GM23338 (cell line): ENCODE data around the gene NNMT. TPM values are rescaled to one million over a fixed set of nuclear protein-coding genes. Genes with fewer than 3 reads are reported as not detected.
A peak's percentile ranks its signal among the peaks of the same experiment; 100 is the strongest.

ENCODE experiments used
- ATAC-seq: fragments of 200-7000 bp; cut with Tn5 transposase; 3 replicates; pipeline ENCODE4 v1.9.1; 2020
- DNase-seq: peaks from one replicate; pipeline ENCODE4 v3.0.0-alpha.2; 2015; ENCODE audit warnings: low spot score
- H2AFZ ChIP-seq: fragments of 200-600 bp; sonication (generic); 2 replicates; pipeline ENCODE4 v1.8.0; 2016; ENCODE audit warnings: antibody characterized with exemption, mild to moderate bottlenecking, moderate library complexity
- H3F3A ChIP-seq: fragments of 200-600 bp; sonication (generic); replicated peaks from 2 replicates; pipeline ENCODE4 v1.8.0; 2017; ENCODE audit warnings: antibody characterized with exemption, mixed run types, low read depth
- H3K27ac ChIP-seq: fragments of 200-600 bp; sonication (generic); 2 replicates; pipeline ENCODE4 v1.6.1; 2016; ENCODE audit warnings: low read depth
- H3K27me3 ChIP-seq: fragments of 200-600 bp; sonication (generic); 2 replicates; pipeline ENCODE4 v1.8.0; 2016; ENCODE audit warnings: mild to moderate bottlenecking, mixed run types, moderate library complexity; ENCODE audit not compliant: insufficient read depth
- H3K36me3 ChIP-seq: fragments of 200-600 bp; sonication (generic); 2 replicates; pipeline ENCODE4 v1.8.0; 2016; ENCODE audit warnings: mild to moderate bottlenecking; ENCODE audit not compliant: insufficient read depth
- H3K4me1 ChIP-seq: fragments of 200-600 bp; sonication (generic); 2 replicates; pipeline ENCODE4 v1.8.0; 2016; ENCODE audit warnings: mild to moderate bottlenecking, moderate library complexity; ENCODE audit not compliant: insufficient read depth
- H3K4me2 ChIP-seq: fragments of 200-600 bp; sonication (generic); 2 replicates; pipeline ENCODE4 v1.7.1; 2017; ENCODE audit warnings: mixed run types
- H3K4me3 ChIP-seq: fragments of 200-600 bp; sonication (generic); 2 replicates; pipeline ENCODE4 v1.6.1; 2016; ENCODE audit warnings: mixed run types
- H3K79me2 ChIP-seq: fragments of 200-600 bp; sonication (generic); replicated peaks from 2 replicates; pipeline ENCODE4 v1.8.0; 2017; ENCODE audit warnings: mild to moderate bottlenecking; ENCODE audit not compliant: insufficient read depth
- H3K9me2 ChIP-seq: fragments of 200-600 bp; sonication (generic); 2 replicates; pipeline ENCODE4 v1.8.0; 2017; ENCODE audit not compliant: insufficient read depth
- H4K20me1 ChIP-seq: fragments of 200-600 bp; sonication (generic); replicated peaks from 2 replicates; pipeline ENCODE4 v1.8.0; 2017; ENCODE audit warnings: mild to moderate bottlenecking; ENCODE audit not compliant: insufficient read depth
- H3K27ac Mint-ChIP-seq: 2 replicates; pipeline ENCODE4 v1.8.0; 2020; ENCODE audit warnings: inconsistent platforms, mild to moderate bottlenecking, moderate library complexity, mixed read lengths
- H3K27me3 Mint-ChIP-seq: 3 replicates; pipeline ENCODE4 v1.8.0; 2022; ENCODE audit warnings: low read depth, mild to moderate bottlenecking, moderate library complexity, mixed read lengths, inconsistent platforms; ENCODE audit not compliant: insufficient read depth, poor library complexity
- H3K36me3 Mint-ChIP-seq: 3 replicates; pipeline ENCODE4 v1.8.0; 2021; ENCODE audit warnings: low read depth, mild to moderate bottlenecking, inconsistent platforms, moderate library complexity, mixed read lengths
- H3K4me1 Mint-ChIP-seq: 3 replicates; pipeline ENCODE4 v1.8.0; 2020; ENCODE audit warnings: mild to moderate bottlenecking, inconsistent platforms, mixed read lengths
- H3K4me3 Mint-ChIP-seq: 3 replicates; pipeline ENCODE4 v1.8.0; 2021; ENCODE audit warnings: moderate library complexity, mild to moderate bottlenecking, inconsistent platforms, mixed read lengths
- H3K9me3 Mint-ChIP-seq: 3 replicates; pipeline ENCODE4 v1.8.0; 2020; ENCODE audit warnings: moderate library complexity, mild to moderate bottlenecking, inconsistent platforms, mixed read lengths
- CTCF ChIP-seq, 2 experiments: fragments of 200-600 bp in 1 of 2; sonication (generic) in 1 of 2; conservative IDR thresholded peaks; 2 replicates each; pipeline versions ENCODE4 v1.5.1 to v1.6.1; 2016 to 2017; ENCODE audit warnings: antibody characterized with exemption in 2 of 2, low read depth in 2 of 2, mild to moderate bottlenecking in 2 of 2, moderate library complexity in 1 of 2
- NANOG ChIP-seq: IDR thresholded peaks from 2 replicates; pipeline ENCODE4 v1.6.1; 2016; ENCODE audit warnings: antibody characterized with exemption, borderline replicate concordance
- POLR2AphosphoS5 ChIP-seq: IDR thresholded peaks from 2 replicates; pipeline ENCODE4 v1.6.1; 2016; ENCODE audit warnings: antibody characterized with exemption, low read depth
- polyA plus RNA-seq: library from polyadenylated mRNA; unstranded; fragments of >200 nt; fragmentation: Nextera tagmentation; extraction: Ambion mirVana; gene quantifications from 2 replicates; pipeline ENCODE4 v1.2.1, GENCODE V29; 2016
- total RNA-seq: library from RNA; depleted of rRNA; stranded (reverse); fragments of >200 nt; shearing (Covaris generic); gene quantifications from 2 replicates; pipeline ENCODE4 v1.2.3, GENCODE V29; 2014
- TF ChIP-seq, protein P1 (sequence below): fragments of 250-450 bp; sonication (Bioruptor Pico); IDR thresholded peaks from 2 replicates; pipeline ENCODE4 v1.5.0; 2020; ENCODE audit warnings: mild to moderate bottlenecking, moderate library complexity

NNMT gene
- total and polyA plus RNA-seq, 2 experiments from 2014 or later, result 0.40 TPM; not detected in 1

DNA sequence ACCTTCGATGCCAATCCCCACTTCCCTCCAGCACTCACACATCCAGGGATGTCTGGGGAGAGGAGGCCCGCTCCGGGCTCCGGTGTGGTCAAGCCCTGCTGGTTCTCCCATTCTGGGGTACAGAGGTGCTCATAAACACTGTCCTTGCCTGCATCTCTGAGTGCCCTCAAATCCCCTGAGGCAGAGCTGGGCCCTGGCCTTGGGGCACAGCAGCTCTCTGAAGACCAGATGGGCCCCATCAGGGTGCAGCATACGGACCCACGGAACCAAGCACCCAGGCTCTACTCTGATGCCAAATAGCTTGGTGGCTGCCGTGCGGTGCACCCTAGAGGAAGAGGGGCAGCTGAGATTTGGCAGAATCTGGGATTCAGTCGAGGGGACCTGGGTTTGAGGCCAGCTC is 35.7 kb upstream of the NNMT start (continued):
- TF ChIP-seq, protein P1, sequence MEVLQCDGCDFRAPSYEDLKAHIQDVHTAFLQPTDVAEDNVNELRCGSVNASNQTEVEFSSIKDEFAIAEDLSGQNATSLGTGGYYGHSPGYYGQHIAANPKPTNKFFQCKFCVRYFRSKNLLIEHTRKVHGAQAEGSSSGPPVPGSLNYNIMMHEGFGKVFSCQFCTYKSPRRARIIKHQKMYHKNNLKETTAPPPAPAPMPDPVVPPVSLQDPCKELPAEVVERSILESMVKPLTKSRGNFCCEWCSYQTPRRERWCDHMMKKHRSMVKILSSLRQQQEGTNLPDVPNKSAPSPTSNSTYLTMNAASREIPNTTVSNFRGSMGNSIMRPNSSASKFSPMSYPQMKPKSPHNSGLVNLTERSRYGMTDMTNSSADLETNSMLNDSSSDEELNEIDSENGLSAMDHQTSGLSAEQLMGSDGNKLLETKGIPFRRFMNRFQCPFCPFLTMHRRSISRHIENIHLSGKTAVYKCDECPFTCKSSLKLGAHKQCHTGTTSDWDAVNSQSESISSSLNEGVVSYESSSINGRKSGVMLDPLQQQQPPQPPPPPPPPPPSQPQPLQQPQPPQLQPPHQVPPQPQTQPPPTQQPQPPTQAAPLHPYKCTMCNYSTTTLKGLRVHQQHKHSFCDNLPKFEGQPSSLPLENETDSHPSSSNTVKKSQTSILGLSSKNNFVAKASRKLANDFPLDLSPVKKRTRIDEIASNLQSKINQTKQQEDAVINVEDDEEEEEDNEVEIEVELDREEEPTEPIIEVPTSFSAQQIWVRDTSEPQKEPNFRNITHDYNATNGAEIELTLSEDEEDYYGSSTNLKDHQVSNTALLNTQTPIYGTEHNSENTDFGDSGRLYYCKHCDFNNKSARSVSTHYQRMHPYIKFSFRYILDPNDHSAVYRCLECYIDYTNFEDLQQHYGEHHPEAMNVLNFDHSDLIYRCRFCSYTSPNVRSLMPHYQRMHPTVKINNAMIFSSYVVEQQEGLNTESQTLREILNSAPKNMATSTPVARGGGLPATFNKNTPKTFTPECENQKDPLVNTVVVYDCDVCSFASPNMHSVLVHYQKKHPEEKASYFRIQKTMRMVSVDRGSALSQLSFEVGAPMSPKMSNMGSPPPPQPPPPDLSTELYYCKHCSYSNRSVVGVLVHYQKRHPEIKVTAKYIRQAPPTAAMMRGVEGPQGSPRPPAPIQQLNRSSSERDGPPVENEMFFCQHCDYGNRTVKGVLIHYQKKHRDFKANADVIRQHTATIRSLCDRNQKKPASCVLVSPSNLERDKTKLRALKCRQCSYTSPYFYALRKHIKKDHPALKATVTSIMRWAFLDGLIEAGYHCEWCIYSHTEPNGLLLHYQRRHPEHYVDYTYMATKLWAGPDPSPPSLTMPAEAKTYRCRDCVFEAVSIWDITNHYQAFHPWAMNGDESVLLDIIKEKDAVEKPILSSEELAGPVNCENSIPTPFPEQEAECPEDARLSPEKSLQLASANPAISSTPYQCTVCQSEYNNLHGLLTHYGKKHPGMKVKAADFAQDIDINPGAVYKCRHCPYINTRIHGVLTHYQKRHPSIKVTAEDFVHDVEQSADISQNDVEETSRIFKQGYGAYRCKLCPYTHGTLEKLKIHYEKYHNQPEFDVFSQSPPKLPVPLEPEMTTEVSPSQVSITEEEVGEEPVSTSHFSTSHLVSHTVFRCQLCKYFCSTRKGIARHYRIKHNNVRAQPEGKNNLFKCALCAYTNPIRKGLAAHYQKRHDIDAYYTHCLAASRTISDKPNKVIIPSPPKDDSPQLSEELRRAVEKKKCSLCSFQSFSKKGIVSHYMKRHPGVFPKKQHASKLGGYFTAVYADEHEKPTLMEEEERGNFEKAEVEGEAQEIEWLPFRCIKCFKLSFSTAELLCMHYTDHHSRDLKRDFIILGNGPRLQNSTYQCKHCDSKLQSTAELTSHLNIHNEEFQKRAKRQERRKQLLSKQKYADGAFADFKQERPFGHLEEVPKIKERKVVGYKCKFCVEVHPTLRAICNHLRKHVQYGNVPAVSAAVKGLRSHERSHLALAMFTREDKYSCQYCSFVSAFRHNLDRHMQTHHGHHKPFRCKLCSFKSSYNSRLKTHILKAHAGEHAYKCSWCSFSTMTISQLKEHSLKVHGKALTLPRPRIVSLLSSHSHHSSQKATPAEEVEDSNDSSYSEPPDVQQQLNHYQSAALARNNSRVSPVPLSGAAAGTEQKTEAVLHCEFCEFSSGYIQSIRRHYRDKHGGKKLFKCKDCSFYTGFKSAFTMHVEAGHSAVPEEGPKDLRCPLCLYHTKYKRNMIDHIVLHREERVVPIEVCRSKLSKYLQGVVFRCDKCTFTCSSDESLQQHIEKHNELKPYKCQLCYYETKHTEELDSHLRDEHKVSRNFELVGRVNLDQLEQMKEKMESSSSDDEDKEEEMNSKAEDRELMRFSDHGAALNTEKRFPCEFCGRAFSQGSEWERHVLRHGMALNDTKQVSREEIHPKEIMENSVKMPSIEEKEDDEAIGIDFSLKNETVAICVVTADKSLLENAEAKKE (CRISPR knock-in tag), result no peak

DNA sequence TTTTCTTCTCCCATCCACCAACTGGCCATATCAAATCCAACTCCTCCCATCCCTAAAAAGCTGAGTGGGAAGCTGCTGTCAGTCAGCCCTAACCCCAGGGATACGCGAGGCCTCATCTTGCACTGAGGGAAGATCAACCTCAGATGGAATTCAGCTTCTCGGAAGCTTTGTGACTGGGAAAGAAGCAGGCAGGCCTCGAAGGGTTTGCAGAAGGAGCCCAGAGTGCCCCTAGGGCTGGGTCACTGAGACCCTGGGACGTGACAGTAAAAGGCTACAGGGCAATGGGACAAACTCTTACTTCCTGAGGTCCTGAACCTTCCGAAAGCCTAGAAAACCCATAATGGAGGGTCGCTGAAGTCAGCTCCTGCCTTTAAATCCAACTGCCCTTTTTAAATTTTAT is 34.4 kb upstream of the NNMT start:
- H3K9me2 ChIP-seq, result no peaks in the 10 kb centered on the region
- peaks cover 11% of the 10 kb centered on the region for H3K4me1 ChIP-seq
- H3K27me3 ChIP-seq, result no peaks in the 10 kb centered on the region
- 0 out of 2 replicates have a peak overlapping the region, but pooled peaks have one; percentile 32 for H2AFZ ChIP-seq
- H3K4me3 Mint-ChIP-seq, result no peak overlapping the region
- no peak overlapping the region for H3K4me2 ChIP-seq
- ATAC-seq (no peak), DNase-seq (no peak)
- no peaks in the 10 kb centered on the region for H4K20me1 ChIP-seq
- no peak overlapping the region for H3K27ac Mint-ChIP-seq
- peaks cover 5% of the 10 kb centered on the region for H3K27me3 Mint-ChIP-seq
- no peaks in the 10 kb centered on the region for H3K9me3 Mint-ChIP-seq
- H3K79me2 ChIP-seq, result no peaks in the 10 kb centered on the region
- no peaks in the 10 kb centered on the region for H3K36me3 ChIP-seq
- H3K36me3 Mint-ChIP-seq, result no peaks in the 10 kb centered on the region
- peaks cover 16% of the 10 kb centered on the region for H3K4me1 Mint-ChIP-seq
- no peak overlapping the region for H3K4me3 ChIP-seq
- H3F3A ChIP-seq, result no peaks in the 10 kb centered on the region
- no peak overlapping the region for H3K27ac ChIP-seq
- TF ChIP-seq POLR2AphosphoS5, result no peak

- Mint-ChIP-seq H3K27ac (no peak overlapping the region), H3K36me3 (no peaks in the 10 kb centered on the region), H3K4me3 (no peak overlapping the region), H3K27me3 (peaks cover 5% of the 10 kb centered on the region), H3K9me3 (no peaks in the 10 kb centered on the region), H3K4me1 (peaks cover 8% of the 10 kb centered on the region; the same call in 2 of the 3 replicates)
- H3K4me3 ChIP-seq, result no peak overlapping the region
- peak; percentile 72 for DNase-seq
- no peaks in the 10 kb centered on the region for H3K36me3 ChIP-seq
- peaks cover 5% of the 10 kb centered on the region for H3K4me1 ChIP-seq
- no peaks in the 10 kb centered on the region for H4K20me1 ChIP-seq
- H3K27ac ChIP-seq, result no peak overlapping the region
- TF ChIP-seq CTCF (conservative IDR thresholded peaks at IDR 0.05; ENCODE audit: low read depth in 2 of 2), result peak; percentile 63 to 84
- no peak for TF ChIP-seq NANOG
- no peaks in the 10 kb centered on the region for H3K27me3 ChIP-seq
- H3K9me2 ChIP-seq, result no peaks in the 10 kb centered on the region
- no peaks in the 10 kb centered on the region for H3K79me2 ChIP-seq
- no peaks in the 10 kb centered on the region for H3F3A ChIP-seq
- no peak overlapping the region for H3K4me2 ChIP-seq
- ATAC-seq, result peak; percentile 73
- peak overlapping the region; percentile 77; the same call in 1 of the 2 replicates for H2AFZ ChIP-seq
Observed at GRCh38 chr11:114262681-114263512, 33.3 kb upstream of the NNMT start.
